Measurements from ENCODE around the gene TRPV2. TPM values are rescaled to one million over a fixed set of nuclear protein-coding genes. Genes with fewer than 3 reads are reported as not detected.
A peak's percentile ranks its signal among the peaks of the same experiment; 100 is the strongest.

TRPV2 gene
- total RNA-seq, 1 experiment from 2014 or later, result 1.0 TPM

DNA sequence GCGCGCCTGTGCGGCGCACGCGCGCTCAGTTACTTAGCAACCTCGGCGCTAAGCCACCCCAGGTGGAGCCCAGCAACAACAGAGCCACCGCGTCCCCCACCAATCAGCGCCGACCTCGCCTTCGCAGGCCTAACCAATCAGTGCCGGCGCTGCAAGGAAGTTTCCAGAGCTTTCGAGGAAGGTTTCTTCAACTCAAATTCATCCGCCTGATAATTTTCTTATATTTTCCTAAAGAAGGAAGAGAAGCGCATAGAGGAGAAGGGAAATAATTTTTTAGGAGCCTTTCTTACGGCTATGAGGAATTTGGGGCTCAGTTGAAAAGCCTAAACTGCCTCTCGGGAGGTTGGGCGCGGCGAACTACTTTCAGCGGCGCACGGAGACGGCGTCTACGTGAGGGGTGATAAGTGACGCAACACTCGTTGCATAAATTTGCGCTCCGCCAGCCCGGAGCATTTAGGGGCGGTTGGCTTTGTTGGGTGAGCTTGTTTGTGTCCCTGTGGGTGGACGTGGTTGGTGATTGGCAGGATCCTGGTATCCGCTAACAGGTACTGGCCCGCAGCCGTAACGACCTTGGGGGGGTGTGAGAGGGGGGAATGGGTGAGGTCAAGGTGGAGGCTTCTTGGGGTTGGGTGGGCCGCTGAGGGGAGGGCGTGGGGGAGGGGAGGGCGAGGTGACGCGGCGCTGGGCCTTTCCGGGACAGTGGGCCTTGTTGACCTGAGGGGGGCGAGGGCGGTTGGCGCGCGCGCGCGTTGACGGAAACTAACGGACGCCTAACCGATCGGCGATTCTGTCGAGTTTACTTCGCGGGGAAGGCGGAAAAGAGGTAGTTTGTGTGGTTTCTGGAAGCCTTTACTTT lies 34.5 kb upstream of the TRPV2 start, which contains the start of gene UBB:
Gene UBB (plus strand): TSS at position 452 of the 856 bp plus-strand sequence. CDS start 817 bp downstream, outside the sequence.
- peak within 1 kb of the TSS; percentile 98; the same call in 1 of the 2 replicates for H3K14ac ChIP-seq (ENCODE audit: insufficient read depth, low read length)
- H2BK12ac ChIP-seq (ENCODE audit: insufficient read length, low read depth, low read length), result no peak within 1 kb of the TSS
- peak within 1 kb of the TSS; percentile 99 for H2BK120ac ChIP-seq (ENCODE audit: low read depth, low read length, poor library complexity, severe bottlenecking)
- no peak within 1 kb of the TSS for H4K8ac ChIP-seq (replicated peaks; ENCODE audit: insufficient read length, low read depth, low read length)
- H3K4ac ChIP-seq (ENCODE audit: low read depth, low read length), result no peak within 1 kb of the TSS
- TF ChIP-seq, protein P1, sequence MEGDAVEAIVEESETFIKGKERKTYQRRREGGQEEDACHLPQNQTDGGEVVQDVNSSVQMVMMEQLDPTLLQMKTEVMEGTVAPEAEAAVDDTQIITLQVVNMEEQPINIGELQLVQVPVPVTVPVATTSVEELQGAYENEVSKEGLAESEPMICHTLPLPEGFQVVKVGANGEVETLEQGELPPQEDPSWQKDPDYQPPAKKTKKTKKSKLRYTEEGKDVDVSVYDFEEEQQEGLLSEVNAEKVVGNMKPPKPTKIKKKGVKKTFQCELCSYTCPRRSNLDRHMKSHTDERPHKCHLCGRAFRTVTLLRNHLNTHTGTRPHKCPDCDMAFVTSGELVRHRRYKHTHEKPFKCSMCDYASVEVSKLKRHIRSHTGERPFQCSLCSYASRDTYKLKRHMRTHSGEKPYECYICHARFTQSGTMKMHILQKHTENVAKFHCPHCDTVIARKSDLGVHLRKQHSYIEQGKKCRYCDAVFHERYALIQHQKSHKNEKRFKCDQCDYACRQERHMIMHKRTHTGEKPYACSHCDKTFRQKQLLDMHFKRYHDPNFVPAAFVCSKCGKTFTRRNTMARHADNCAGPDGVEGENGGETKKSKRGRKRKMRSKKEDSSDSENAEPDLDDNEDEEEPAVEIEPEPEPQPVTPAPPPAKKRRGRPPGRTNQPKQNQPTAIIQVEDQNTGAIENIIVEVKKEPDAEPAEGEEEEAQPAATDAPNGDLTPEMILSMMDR (conservative IDR thresholded peaks at IDR 0.05), result peak; percentile 25; the same call in 2 of the 3 replicates
- no peaks in the 10 kb centered on the region for H3K27me3 ChIP-seq (ENCODE audit: insufficient read depth, low read length)
- peak within 1 kb of the TSS; percentile 86 for H3K4me2 ChIP-seq (ENCODE audit: insufficient read depth, insufficient read length, low read length)
- no peak within 1 kb of the TSS for H4K5ac ChIP-seq (ENCODE audit: insufficient read length, low read depth, low read length)
- H3K56ac ChIP-seq (ENCODE audit: insufficient read length, low read depth, low read length), result no peak within 1 kb of the TSS
- peak; percentile 100 for DNase-seq
- H3K23ac ChIP-seq (ENCODE audit: insufficient read length, low read depth, low read length), result no peak within 1 kb of the TSS
- Mint-ChIP-seq H3K9me3 (peaks cover 2 to 3% of the 10 kb centered on the region in 2 experiments; a peak in 2 of 5 replicates), H3K27me3 (ENCODE audit: low read depth) (no peaks in the 10 kb centered on the region), H3K4me1 (peaks cover 16 to 32% of the 10 kb centered on the region in 2 experiments), H3K36me3 (ENCODE audit: insufficient read depth in 1 of 3, low read depth in 3 of 3) (peaks cover 24 to 29% (median 28%) of the 10 kb centered on the region in 3 experiments; a peak in 6 of 7 replicates), H3K27ac (peak within 1 kb of the TSS; percentile 100), H3K4me3 (peak within 1 kb of the TSS; percentile 83 to 98)
- peaks cover 3% of the 10 kb centered on the region for H3K79me1 ChIP-seq (ENCODE audit: insufficient read depth, low read depth, low read length, poor library complexity, severe bottlenecking)
- peak within 1 kb of the TSS; percentile 96 for H3T11ph ChIP-seq (ENCODE audit: low read length)
- H4K20me1 ChIP-seq (ENCODE audit: control insufficient read depth, insufficient read depth, insufficient read length), result no peaks in the 10 kb centered on the region
- H3K9me3 ChIP-seq (ENCODE audit: control insufficient read depth, low read depth, low read length), result no peaks in the 10 kb centered on the region
- peak within 1 kb of the TSS; percentile 94 for H3K9ac ChIP-seq (ENCODE audit: extremely low read depth, insufficient read length, low read length)
- peak within 1 kb of the TSS; percentile 88 for H2AFZ ChIP-seq (ENCODE audit: low read length)
- no peak within 1 kb of the TSS for H2AK5ac ChIP-seq (ENCODE audit: insufficient read length, low read length)
- peak within 1 kb of the TSS; percentile 97 for H3K18ac ChIP-seq (ENCODE audit: insufficient read length, low read depth, low read length)
- 0 out of 2 replicates have a peak, but pooled peaks cover 3% of the 10 kb centered on the region for H3K4me1 ChIP-seq (ENCODE audit: insufficient read depth, low read length)
- peaks cover 7% of the 10 kb centered on the region for H3K23me2 ChIP-seq (ENCODE audit: insufficient read length, low read depth, low read length, poor library complexity, severe bottlenecking)
- no peak within 1 kb of the TSS for H2BK20ac ChIP-seq (ENCODE audit: low read depth, low read length, poor library complexity, severe bottlenecking)
- WGBS (ENCODE audit: extremely low coverage, insufficient read length, low lambda C conversion rate), result no CpG with 5 or more reads among the region's 67 CpGs
- H2BK5ac ChIP-seq (ENCODE audit: insufficient read length, low read length), result peak within 1 kb of the TSS; percentile 92
- H4K91ac ChIP-seq (ENCODE audit: insufficient read length, low read depth, low read length), result peak within 1 kb of the TSS; percentile 35
- H2BK15ac ChIP-seq (ENCODE audit: low read depth, low read length), result no peak within 1 kb of the TSS
- peak within 1 kb of the TSS; percentile 73 for H3K27ac ChIP-seq (ENCODE audit: insufficient read length, low read depth, low read length)
- peaks cover 7% of the 10 kb centered on the region; the same call in 1 of the 2 replicates for H3K79me2 ChIP-seq (ENCODE audit: insufficient read depth, low read length)
